Hepatocyte (in vitro differentiated cells): ENCODE data around the gene DEPP1. TPM values are rescaled to one million over a fixed set of nuclear protein-coding genes. Genes with fewer than 3 reads are reported as not detected.

ENCODE experiments used
- DNase-seq: peaks from one replicate; pipeline ENCODE4 v3.0.0-alpha.2; 2016; ENCODE audit warnings: low spot score
- H2AFZ ChIP-seq: fragments of 200-600 bp; sonication (generic); 2 replicates; pipeline ENCODE4 v1.6.0; 2016; ENCODE audit warnings: antibody characterized with exemption, mild to moderate bottlenecking
- H3K27ac ChIP-seq: fragments of 200-600 bp; sonication (generic); 2 replicates; pipeline ENCODE4 v1.5.1; 2016; ENCODE audit warnings: mild to moderate bottlenecking
- H3K27me3 ChIP-seq: fragments of 200-600 bp; sonication (generic); 2 replicates; pipeline ENCODE4 v1.6.1; 2016
- H3K36me3 ChIP-seq: fragments of 200-600 bp; sonication (generic); replicated peaks from 2 replicates; pipeline ENCODE4 v1.5.1; 2016; ENCODE audit warnings: low read depth; ENCODE audit not compliant: insufficient read depth
- H3K4me1 ChIP-seq: fragments of 200-600 bp; sonication (generic); 2 replicates; pipeline ENCODE4 v1.5.1; 2016; ENCODE audit warnings: mild to moderate bottlenecking, moderate library complexity; ENCODE audit not compliant: insufficient read depth
- H3K4me2 ChIP-seq: fragments of 200-600 bp; sonication (generic); 2 replicates; pipeline ENCODE4 v1.6.0; 2016
- H3K4me3 ChIP-seq: fragments of 200-600 bp; sonication (generic); 2 replicates; pipeline ENCODE4 v1.5.1; 2016; ENCODE audit warnings: mild to moderate bottlenecking
- H3K79me2 ChIP-seq: fragments of 200-600 bp; sonication (generic); 2 replicates; pipeline ENCODE4 v1.6.0; 2017; ENCODE audit warnings: mild to moderate bottlenecking
- H3K9me2 ChIP-seq: fragments of 200-600 bp; sonication (generic); replicated peaks from 2 replicates; pipeline ENCODE4 v1.6.0; 2017; ENCODE audit warnings: mild to moderate bottlenecking; ENCODE audit not compliant: insufficient read depth
- H3K9me3 ChIP-seq: fragments of 200-600 bp; sonication (generic); 2 replicates; pipeline ENCODE4 v1.5.1; 2016; ENCODE audit warnings: low read depth, mild to moderate bottlenecking
- H4K20me1 ChIP-seq: fragments of 200-600 bp; sonication (generic); 2 replicates; pipeline ENCODE4 v1.6.0; 2016; ENCODE audit warnings: mild to moderate bottlenecking; ENCODE audit not compliant: insufficient read depth, poor library complexity, severe bottlenecking
- EZH2 ChIP-seq: fragments of 200-600 bp; sonication (generic); IDR thresholded peaks from 2 replicates; pipeline ENCODE4 v1.6.1; 2016; ENCODE audit warnings: antibody characterized with exemption, mild to moderate bottlenecking, borderline replicate concordance
- EZH2phosphoT487 ChIP-seq: fragments of 200-600 bp; sonication (generic); IDR thresholded peaks from one replicate; pipeline ENCODE4 v1.6.1; 2018; ENCODE audit warnings: antibody characterized with exemption, mild to moderate bottlenecking, low read depth, moderate library complexity; ENCODE audit not compliant: unreplicated experiment, severe bottlenecking
- WGBS: methylation state at CpG from one replicate; pipeline ENCODE4 v1.1.6; 2016; ENCODE audit warnings: low lambda C conversion rate; ENCODE audit errors: missing lambda C conversion rate; 5-methylcytosine and 5-hydroxymethylcytosine counted together
- polyA plus RNA-seq: library from polyadenylated mRNA; unstranded; fragments of >200 nt; fragmentation: Nextera tagmentation; extraction: Ambion mirVana; gene quantifications from 2 replicates; pipeline ENCODE4 v1.2.1, GENCODE V29; 2016
- total RNA-seq: library from RNA; depleted of rRNA; stranded (reverse); fragments of >200 nt; gene quantifications from 2 replicates; pipeline ENCODE4 v1.2.3, GENCODE V29; 2014
- TF ChIP-seq, protein P1 (sequence below): fragments of 200-600 bp; sonication (generic); IDR thresholded peaks from 2 replicates; pipeline ENCODE4 v1.5.1; 2016; ENCODE audit warnings: antibody characterized with exemption, mild to moderate bottlenecking; ENCODE audit not compliant: poor library complexity

The DEPP1 gene
- total and polyA plus RNA-seq, 2 experiments from 2014 or later, result 30.6 to 54.7 TPM

DNA sequence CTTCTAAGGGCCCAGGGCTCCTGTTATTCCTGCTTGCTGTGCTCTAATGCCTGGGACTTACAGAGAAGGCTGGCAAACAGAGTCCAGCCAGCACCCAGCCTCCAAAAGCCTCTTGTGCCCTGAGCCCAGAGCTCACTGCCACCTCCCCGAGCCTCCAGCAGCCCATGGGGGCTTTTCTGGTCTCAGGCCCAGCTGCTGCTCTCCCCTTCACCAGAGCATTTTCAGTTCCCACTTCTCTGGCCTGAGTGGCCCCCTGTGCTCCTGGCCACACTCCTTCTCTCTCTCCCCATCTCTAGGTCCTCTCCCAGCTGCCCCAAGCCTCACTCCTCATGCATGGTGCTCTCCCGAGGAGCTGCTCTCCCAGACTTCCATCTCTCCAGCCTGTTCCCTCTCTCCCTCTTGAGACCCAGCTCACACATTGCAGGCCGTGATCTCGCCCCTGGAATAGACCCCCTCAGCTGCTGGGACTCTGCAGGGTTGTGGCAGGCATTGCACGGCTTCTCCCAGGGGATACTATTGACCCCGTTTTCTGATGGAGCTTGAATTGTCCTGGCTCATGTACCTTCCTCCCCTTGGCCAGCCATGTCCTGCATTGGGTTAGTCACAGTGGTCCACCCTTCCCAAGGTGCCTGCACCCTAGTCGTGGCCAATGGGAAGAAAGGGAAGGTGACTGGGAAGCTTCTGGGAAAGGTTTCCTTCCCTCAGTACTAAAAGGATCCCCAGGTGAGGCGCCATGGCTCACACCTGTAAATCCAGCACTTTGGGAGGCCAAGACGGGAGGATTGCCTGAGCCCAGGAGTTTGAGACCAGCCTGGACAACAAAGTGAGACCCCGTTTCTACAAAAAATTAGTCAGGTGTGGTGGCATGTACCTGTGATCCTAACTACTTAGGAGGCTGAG, 28.0 kb downstream of the DEPP1 start:
- H3K36me3 ChIP-seq, result no peaks in the 10 kb centered on the region
- no peak overlapping the region for H3K4me3 ChIP-seq
- peaks cover 2% of the 10 kb centered on the region for H3K79me2 ChIP-seq
- H2AFZ ChIP-seq, result no peak overlapping the region
- peaks cover 11% of the 10 kb centered on the region for H3K4me1 ChIP-seq
- TF ChIP-seq EZH2 (no peak), EZH2phosphoT487 (no peak)
- TF ChIP-seq, protein P1, sequence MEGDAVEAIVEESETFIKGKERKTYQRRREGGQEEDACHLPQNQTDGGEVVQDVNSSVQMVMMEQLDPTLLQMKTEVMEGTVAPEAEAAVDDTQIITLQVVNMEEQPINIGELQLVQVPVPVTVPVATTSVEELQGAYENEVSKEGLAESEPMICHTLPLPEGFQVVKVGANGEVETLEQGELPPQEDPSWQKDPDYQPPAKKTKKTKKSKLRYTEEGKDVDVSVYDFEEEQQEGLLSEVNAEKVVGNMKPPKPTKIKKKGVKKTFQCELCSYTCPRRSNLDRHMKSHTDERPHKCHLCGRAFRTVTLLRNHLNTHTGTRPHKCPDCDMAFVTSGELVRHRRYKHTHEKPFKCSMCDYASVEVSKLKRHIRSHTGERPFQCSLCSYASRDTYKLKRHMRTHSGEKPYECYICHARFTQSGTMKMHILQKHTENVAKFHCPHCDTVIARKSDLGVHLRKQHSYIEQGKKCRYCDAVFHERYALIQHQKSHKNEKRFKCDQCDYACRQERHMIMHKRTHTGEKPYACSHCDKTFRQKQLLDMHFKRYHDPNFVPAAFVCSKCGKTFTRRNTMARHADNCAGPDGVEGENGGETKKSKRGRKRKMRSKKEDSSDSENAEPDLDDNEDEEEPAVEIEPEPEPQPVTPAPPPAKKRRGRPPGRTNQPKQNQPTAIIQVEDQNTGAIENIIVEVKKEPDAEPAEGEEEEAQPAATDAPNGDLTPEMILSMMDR, result no peak
- H3K27ac ChIP-seq, result no peak overlapping the region
- DNase-seq, result no peak
- 94% methylated on average over 9 of the region's 10 CpGs for WGBS
- peak overlapping the region; percentile 16 for H3K4me2 ChIP-seq
- no peaks in the 10 kb centered on the region for H4K20me1 ChIP-seq
- H3K9me3 ChIP-seq, result no peaks in the 10 kb centered on the region
- no peaks in the 10 kb centered on the region for H3K27me3 ChIP-seq
- H3K9me2 ChIP-seq, result no peaks in the 10 kb centered on the region

DNA sequence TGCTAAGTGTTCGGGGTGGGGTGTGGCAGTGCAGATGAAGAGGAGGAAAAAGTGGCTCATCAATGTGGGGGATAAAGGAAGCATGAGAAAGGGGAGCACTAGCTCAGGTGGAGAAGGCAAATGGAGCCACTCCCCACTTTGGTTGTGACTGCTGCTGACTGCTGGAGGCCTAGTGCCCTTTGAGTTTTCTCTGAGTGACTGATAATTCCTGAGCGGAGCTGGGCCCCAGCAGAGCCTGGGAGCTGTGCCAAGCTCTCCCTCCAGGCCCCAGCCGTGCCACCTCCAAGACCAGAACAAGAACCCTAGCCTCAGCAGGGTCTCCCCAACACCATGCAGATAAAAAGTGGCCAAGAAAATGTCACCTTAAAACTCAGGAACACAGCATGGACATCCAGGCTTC, 28.7 kb downstream of the DEPP1 start:
- TF ChIP-seq, protein P1, result no peak
- TF ChIP-seq EZH2phosphoT487 (no peak), EZH2 (no peak)
- 58% methylated on average over 3 of the region's 3 CpGs for WGBS
- Histone ChIP-seq H3K9me3 (no peaks in the 10 kb centered on the region), H3K4me1 (peaks cover 11% of the 10 kb centered on the region), H4K20me1 (no peaks in the 10 kb centered on the region), H2AFZ (no peak overlapping the region), H3K79me2 (peaks cover 2% of the 10 kb centered on the region), H3K27ac (no peak overlapping the region), H3K9me2 (no peaks in the 10 kb centered on the region), H3K4me2 (peak overlapping the region; percentile 16), H3K4me3 (no peak overlapping the region), H3K36me3 (no peaks in the 10 kb centered on the region), H3K27me3 (no peaks in the 10 kb centered on the region)
- DNase-seq, result peak; percentile 25

DNA sequence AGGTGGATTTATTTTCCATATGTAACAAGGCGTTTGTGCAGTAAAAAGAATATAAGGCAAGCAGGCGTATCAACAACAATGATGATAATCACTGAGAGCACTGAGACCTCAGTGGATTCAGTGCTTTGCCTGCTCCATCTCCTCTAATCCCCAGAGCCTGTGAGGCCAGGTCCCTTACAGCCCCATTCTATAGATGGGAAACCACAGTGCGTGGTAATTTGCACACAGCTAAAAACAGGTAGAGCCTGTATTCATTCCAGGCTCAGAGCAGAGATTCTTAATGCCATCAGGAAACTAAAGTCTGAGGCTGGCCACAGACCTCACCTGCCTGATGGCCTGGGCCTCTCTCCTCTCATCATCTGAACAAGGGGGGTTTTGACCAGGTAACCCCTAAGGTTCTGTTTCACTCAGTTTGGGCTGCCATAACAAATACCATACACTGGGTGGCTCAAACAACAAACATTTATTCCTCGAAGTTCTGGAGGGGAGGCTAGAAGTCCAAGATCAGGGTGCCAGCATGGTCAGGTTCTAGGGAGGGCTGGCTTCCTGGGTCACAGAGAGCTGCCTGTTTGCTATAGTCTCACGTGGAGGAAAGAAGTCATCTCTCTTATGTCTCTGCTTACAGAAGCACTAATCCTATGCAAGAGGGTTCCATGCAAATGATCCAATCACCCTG, 29.3 kb downstream of the DEPP1 start:
- Histone ChIP-seq H3K9me2 (no peaks in the 10 kb centered on the region), H3K9me3 (no peaks in the 10 kb centered on the region), H3K36me3 (no peaks in the 10 kb centered on the region), H3K27ac (no peak overlapping the region), H3K4me2 (peak overlapping the region; percentile 16), H4K20me1 (no peaks in the 10 kb centered on the region), H3K4me1 (peaks cover 11% of the 10 kb centered on the region), H3K79me2 (peaks cover 2% of the 10 kb centered on the region), H3K4me3 (no peak overlapping the region), H2AFZ (no peak overlapping the region), H3K27me3 (no peaks in the 10 kb centered on the region)
- no peak for TF ChIP-seq EZH2phosphoT487
- no peak for TF ChIP-seq EZH2
- TF ChIP-seq, protein P1, result no peak
- DNase-seq, result no peak
- WGBS, result 78% methylated on average over 5 of the region's 5 CpGs
